Renal pelvis (tissue), 4 donors: ENCODE results near the gene KIF26B. TPM values are rescaled to one million over a fixed set of nuclear protein-coding genes. Genes with fewer than 3 reads are reported as not detected.

Source experiments
- DNase-seq: peaks from one replicate; pipeline ENCODE4 v3.0.0-alpha.2; 2013
- polyA plus RNA-seq, 3 donors: library from polyadenylated mRNA; unstranded; fragments of 120-200 nt; gene quantifications; one replicate each; pipeline ENCODE4 v1.2.1, GENCODE V29; 2013; ENCODE audit not compliant: insufficient read length in 3 of 3

Gene KIF26B
- polyA plus RNA-seq, 3 donors: 29.9 to 39.3 (median 34.1) TPM

- DNase-seq: no peak
These were observed 264.7 kb downstream of the KIF26B start for GRCh38 chr1:245419461-245419978.

- DNase-seq: no peak
These were observed 265.2 kb downstream of the KIF26B start for GRCh38 chr1:245419989-245420388.

- DNase-seq: no peak
These were observed 266.1 kb downstream of the KIF26B start for GRCh38 chr1:245420926-245421325.

GRCh38 chr1:245428681-245429080 is 273.9 kb downstream of the KIF26B start:
- DNase-seq: no peak

GRCh38 chr1:245431706-245432105 is 276.9 kb downstream of the KIF26B start:
- DNase-seq: no peak

- DNase-seq: no peak
These were observed 277.6 kb downstream of the KIF26B start for GRCh38 chr1:245432228-245432875.

GRCh38 chr1:245433561-245433960 is 278.8 kb downstream of the KIF26B start:
- DNase-seq: no peak

- no peak for DNase-seq
These were observed 279.5 kb downstream of the KIF26B start for GRCh38 chr1:245434280-245434679.

- no peak for DNase-seq
These were observed 281.6 kb downstream of the KIF26B start for GRCh38 chr1:245436407-245436806.

GRCh38 chr1:245437369-245438062 is 282.7 kb downstream of the KIF26B start:
- DNase-seq: peak; percentile 82

- DNase-seq: no peak
These were observed 286.1 kb downstream of the KIF26B start for GRCh38 chr1:245440922-245441321.

- peak; percentile 76 for DNase-seq
These were observed 286.9 kb downstream of the KIF26B start for GRCh38 chr1:245441689-245442088.

- DNase-seq: no peak
These were observed 289.5 kb downstream of the KIF26B start for GRCh38 chr1:245444147-245444828.

GRCh38 chr1:245444945-245445344 is 290.2 kb downstream of the KIF26B start:
- no peak for DNase-seq

GRCh38 chr1:245448531-245448930 is 293.7 kb downstream of the KIF26B start:
- DNase-seq: no peak

- DNase-seq: peak; percentile 48
These were observed 294.2 kb downstream of the KIF26B start for GRCh38 chr1:245448975-245449431.

GRCh38 chr1:245453541-245453940 is 298.8 kb downstream of the KIF26B start:
- DNase-seq: no peak

- no peak for DNase-seq
These were observed 299.3 kb downstream of the KIF26B start for GRCh38 chr1:245454051-245454450.

GRCh38 chr1:245457562-245457961 is 302.8 kb downstream of the KIF26B start:
- no peak for DNase-seq

GRCh38 chr1:245458234-245458633 is 303.4 kb downstream of the KIF26B start:
- DNase-seq: no peak

- DNase-seq: no peak
These were observed 304.0 kb downstream of the KIF26B start for GRCh38 chr1:245458761-245459174.

GRCh38 chr1:245459621-245460020 is 304.8 kb downstream of the KIF26B start:
- no peak for DNase-seq

GRCh38 chr1:245461681-245462080 is 306.9 kb downstream of the KIF26B start:
- no peak for DNase-seq
